C4-2B (cell line): Measurements from ENCODE around the gene BARHL1.

ENCODE experiments used
- CTCF ChIP-seq: fragments of 450-650 bp; conservative IDR thresholded peaks from 2 replicates; pipeline ENCODE4 v1.5.1; 2017; ENCODE audit warnings: mild to moderate bottlenecking
- ZFX ChIP-seq: fragments of 450-650 bp; IDR thresholded peaks from 2 replicates; pipeline ENCODE4 v1.6.1; 2017

- no peak for TF ChIP-seq CTCF
- no peak for TF ChIP-seq ZFX
Measured at GRCh38 chr9:132606066-132606465, 23.7 kb downstream of the BARHL1 start.
